GM12878 (cell line): Measurements from ENCODE around the gene PGAP3. TPM values are rescaled to one million over a fixed set of nuclear protein-coding genes. Genes with fewer than 3 reads are reported as not detected.

ENCODE experiments used
- ATF3 ChIP-seq: IDR thresholded peaks from 2 replicates; pipeline ENCODE4 v1.6.1; 2011; ENCODE audit warnings: low read depth, mild to moderate bottlenecking, low read length, moderate library complexity, borderline replicate concordance; ENCODE audit errors: extremely low read depth
- BRCA1 ChIP-seq: IDR thresholded peaks from 2 replicates; pipeline ENCODE4 v1.6.1; 2011; ENCODE audit warnings: low read depth, low read length, improper control_type of control experiment
- CBFB ChIP-seq: IDR thresholded peaks from 2 replicates; pipeline ENCODE4 v1.6.1; 2016; ENCODE audit warnings: antibody characterized with exemption, low read depth
- CBX3 ChIP-seq: fragments of 200-600 bp; sonication (generic); IDR thresholded peaks from 2 replicates; pipeline ENCODE4 v1.6.1; 2016; ENCODE audit warnings: low read depth, borderline replicate concordance
- CHD1 ChIP-seq: IDR thresholded peaks from 2 replicates; pipeline ENCODE4 v1.6.1; 2012; ENCODE audit warnings: low read depth, low read length, improper control_type of control experiment
- CHD2 ChIP-seq: IDR thresholded peaks from 2 replicates; pipeline ENCODE4 v1.6.1; 2011; ENCODE audit warnings: low read depth, low read length, improper control_type of control experiment, borderline replicate concordance
- CHD4 ChIP-seq: fragments of 200-600 bp; sonication (generic); IDR thresholded peaks from 2 replicates; pipeline ENCODE4 v1.6.1; 2016; ENCODE audit warnings: mild to moderate bottlenecking
- CREM ChIP-seq: IDR thresholded peaks from 2 replicates; pipeline ENCODE4 v1.6.1; 2014; ENCODE audit warnings: antibody characterized with exemption, low read depth
- EZH2 ChIP-seq: IDR thresholded peaks from 2 replicates; pipeline ENCODE4 v1.6.1; 2012; ENCODE audit warnings: low read depth, mild to moderate bottlenecking, control low read depth, inconsistent platforms, low read length, borderline replicate concordance; ENCODE audit not compliant: control insufficient read depth
- FOS ChIP-seq: IDR thresholded peaks from 3 replicates; pipeline ENCODE4 v1.6.1; 2011; ENCODE audit warnings: borderline replicate concordance; ENCODE audit not compliant: insufficient read length; ENCODE audit errors: extremely low read depth
- FOXM1 ChIP-seq: IDR thresholded peaks from 2 replicates; pipeline ENCODE4 v1.6.1; 2012; ENCODE audit warnings: low read depth, mild to moderate bottlenecking, inconsistent platforms, low read length, moderate library complexity
- IRF4 ChIP-seq: IDR thresholded peaks from 2 replicates; pipeline ENCODE4 v1.6.1; 2011; ENCODE audit warnings: low read depth, low read length
- JUNB ChIP-seq: IDR thresholded peaks from 2 replicates; pipeline ENCODE4 v1.6.1; 2016; ENCODE audit warnings: antibody characterized with exemption, mild to moderate bottlenecking
- MTA2 ChIP-seq: fragments of 450-650 bp; IDR thresholded peaks from 2 replicates; pipeline ENCODE4 v1.6.1; 2016; ENCODE audit warnings: low read depth, mild to moderate bottlenecking, moderate library complexity
- MTA3 ChIP-seq: IDR thresholded peaks from 2 replicates; pipeline ENCODE4 v1.6.1; 2012; ENCODE audit warnings: low read length, inconsistent platforms, borderline replicate concordance
- NFIC ChIP-seq: IDR thresholded peaks from 2 replicates; pipeline ENCODE4 v1.6.1; 2012; ENCODE audit warnings: low read depth, mild to moderate bottlenecking, inconsistent platforms, low read length, moderate library complexity
- NFXL1 ChIP-seq: fragments of 450-650 bp; IDR thresholded peaks from 2 replicates; pipeline ENCODE4 v1.6.1; 2017; ENCODE audit warnings: antibody characterized with exemption, mild to moderate bottlenecking, borderline replicate concordance
- NFYA ChIP-seq: IDR thresholded peaks from 2 replicates; pipeline ENCODE4 v1.6.1; 2011; ENCODE audit warnings: low read depth, mild to moderate bottlenecking, low read length, improper control_type of control experiment, borderline replicate concordance
- PAX5 ChIP-seq: IDR thresholded peaks from 2 replicates; pipeline ENCODE4 v1.6.1; 2011; ENCODE audit warnings: low read depth, low read length, borderline replicate concordance
- POLR2AphosphoS5 ChIP-seq: IDR thresholded peaks from 2 replicates; pipeline ENCODE4 v1.6.1; 2011; ENCODE audit warnings: mild to moderate bottlenecking, low read length, inconsistent platforms
- POU2F2 ChIP-seq: IDR thresholded peaks from 3 replicates; pipeline ENCODE4 v1.6.1; 2011; ENCODE audit warnings: low read depth, mild to moderate bottlenecking, low read length, borderline replicate concordance
- SMAD5 ChIP-seq: IDR thresholded peaks from 2 replicates; pipeline ENCODE4 v1.6.1; 2016; ENCODE audit warnings: antibody characterized with exemption, low read depth
- SMC3 ChIP-seq: IDR thresholded peaks from 2 replicates; pipeline ENCODE4 v1.6.1; 2011; ENCODE audit warnings: low read length, improper control_type of control experiment, borderline replicate concordance
- SPI1 ChIP-seq: IDR thresholded peaks from 2 replicates; pipeline ENCODE4 v1.6.1; 2011; ENCODE audit warnings: low read depth, mild to moderate bottlenecking, low read length, moderate library complexity, borderline replicate concordance; ENCODE audit not compliant: insufficient read depth
- SREBF2 ChIP-seq: IDR thresholded peaks from 2 replicates; pipeline ENCODE4 v1.6.1; 2012; ENCODE audit warnings: mild to moderate bottlenecking, low read length
- STAT1 ChIP-seq: fragments of 450-650 bp; conservative IDR thresholded peaks from 2 replicates; pipeline ENCODE4 v1.6.1; 2014; ENCODE audit warnings: antibody characterized with exemption, mild to moderate bottlenecking
- SUPT20H ChIP-seq: IDR thresholded peaks from 2 replicates; pipeline ENCODE4 v1.6.1; 2011; ENCODE audit warnings: low read depth, mild to moderate bottlenecking, low read length, moderate library complexity, borderline replicate concordance; ENCODE audit not compliant: control insufficient read depth
- TBL1XR1 ChIP-seq: IDR thresholded peaks from 2 replicates; pipeline ENCODE4 v1.6.1; 2012; ENCODE audit warnings: low read depth, low read length, improper control_type of control experiment
- WRNIP1 ChIP-seq: IDR thresholded peaks from 2 replicates; pipeline ENCODE4 v1.6.1; 2011; ENCODE audit warnings: low read depth, low read length, improper control_type of control experiment, borderline replicate concordance
- ZNF622 ChIP-seq: fragments of 450-650 bp; IDR thresholded peaks from 2 replicates; pipeline ENCODE4 v1.6.1; 2017; ENCODE audit warnings: mild to moderate bottlenecking, inconsistent platforms
- polyA plus RNA-seq, 11 experiments: library from polyadenylated mRNA; depleted of rRNA in 4 of 11; unstranded in 6 of 11; stranded (reverse) in 5 of 11; fragments of >200 nt; fragmentation: Nextera tagmentation in 4 of 11; fragmentation: Illumina TruSeq in 1 of 11; extraction: Ambion mirVana in 4 of 11; extraction: Trizol in 1 of 11; gene quantifications; 1 replicate in 1 of 11; 2 replicates in 10 of 11; pipeline versions ENCODE4 v1.2.1 to v1.2.3, GENCODE V29; 2011 to 2016; ENCODE audit warnings: inconsistent platforms in 2 of 11, missing spikeins in 2 of 11, low read depth in 1 of 11
- total RNA-seq, 4 experiments: library from RNA; depleted of rRNA in 3 of 4; stranded (reverse); fragments of >200 nt in 3 of 4; fragmentation: Illumina TruSeq in 1 of 4; extraction: Trizol in 1 of 4; gene quantifications; 2 replicates each; pipeline versions ENCODE4 v1.2.1 to v1.2.3, GENCODE V29; 2013 to 2021
- TF ChIP-seq, protein P1 (sequence below): fragments of 450-650 bp; IDR thresholded peaks from 2 replicates; pipeline ENCODE4 v1.6.1; 2017; ENCODE audit warnings: antibody characterized with exemption, mild to moderate bottlenecking, moderate library complexity

PGAP3 gene
- total and polyA plus RNA-seq, 10 of the 15 experiments (the other 5 are each of a cell fraction or from before 2014, with no cell fraction given), result 0.21 to 10.0 (median 5.3) TPM

GRCh38 chr17:39636927-39637736, 50.7 kb downstream of the PGAP3 start, which contains the start of gene STARD3 (continued):
- TF ChIP-seq WRNIP1 (no peak), SMC3 (no peak), POU2F2 (no peak; the same call in 2 of the 3 replicates), EZH2 (no peak), MTA3 (no peak), SPI1 (0 out of 2 replicates have a peak, but pooled peaks have one; percentile 23), NFYA (no peak), IRF4 (0 out of 2 replicates have a peak, but pooled peaks have one; percentile 23), SREBF2 (no peak), NFXL1 (no peak), CBFB (no peak), PAX5 (no peak), TBL1XR1 (no peak), CREM (0 out of 2 replicates have a peak, but pooled peaks have one; percentile 61), BRCA1 (no peak), MTA2 (no peak; the same call in 1 of the 2 replicates), POLR2AphosphoS5 (peak; percentile 69; the same call in 1 of the 2 replicates), CBX3 (no peak), ZNF622 (no peak), CHD4 (no peak), FOXM1 (no peak), FOS (no peak), JUNB (no peak), NFIC (no peak), CHD2 (0 out of 2 replicates have a peak, but pooled peaks have one; percentile 28), ATF3 (no peak), SUPT20H (no peak), STAT1 (0 out of 2 replicates have a peak, but pooled peaks have one; percentile 31), CHD1 (no peak), SMAD5 (no peak)
- TF ChIP-seq, protein P1, sequence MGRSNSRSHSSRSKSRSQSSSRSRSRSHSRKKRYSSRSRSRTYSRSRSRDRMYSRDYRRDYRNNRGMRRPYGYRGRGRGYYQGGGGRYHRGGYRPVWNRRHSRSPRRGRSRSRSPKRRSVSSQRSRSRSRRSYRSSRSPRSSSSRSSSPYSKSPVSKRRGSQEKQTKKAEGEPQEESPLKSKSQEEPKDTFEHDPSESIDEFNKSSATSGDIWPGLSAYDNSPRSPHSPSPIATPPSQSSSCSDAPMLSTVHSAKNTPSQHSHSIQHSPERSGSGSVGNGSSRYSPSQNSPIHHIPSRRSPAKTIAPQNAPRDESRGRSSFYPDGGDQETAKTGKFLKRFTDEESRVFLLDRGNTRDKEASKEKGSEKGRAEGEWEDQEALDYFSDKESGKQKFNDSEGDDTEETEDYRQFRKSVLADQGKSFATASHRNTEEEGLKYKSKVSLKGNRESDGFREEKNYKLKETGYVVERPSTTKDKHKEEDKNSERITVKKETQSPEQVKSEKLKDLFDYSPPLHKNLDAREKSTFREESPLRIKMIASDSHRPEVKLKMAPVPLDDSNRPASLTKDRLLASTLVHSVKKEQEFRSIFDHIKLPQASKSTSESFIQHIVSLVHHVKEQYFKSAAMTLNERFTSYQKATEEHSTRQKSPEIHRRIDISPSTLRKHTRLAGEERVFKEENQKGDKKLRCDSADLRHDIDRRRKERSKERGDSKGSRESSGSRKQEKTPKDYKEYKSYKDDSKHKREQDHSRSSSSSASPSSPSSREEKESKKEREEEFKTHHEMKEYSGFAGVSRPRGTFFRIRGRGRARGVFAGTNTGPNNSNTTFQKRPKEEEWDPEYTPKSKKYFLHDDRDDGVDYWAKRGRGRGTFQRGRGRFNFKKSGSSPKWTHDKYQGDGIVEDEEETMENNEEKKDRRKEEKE, result no peak
